HG02642 (cell line): Measurements from ENCODE around the gene FARS2.
"Not testable (repeated sequence)": the region's sequence is repeated elsewhere in the genome, so short reads cannot be mapped to it uniquely, and the experiment has no call there.

Experiments
- ATAC-seq: cut with Tn5 transposase; IDR thresholded peaks from one replicate; pipeline ENCODE4 v1.9.1; 2021; ENCODE audit warnings: mild to moderate bottlenecking; ENCODE audit not compliant: unreplicated experiment, poor library complexity

FARS2 gene

GRCh38 chr6:5645328-5646290, 384.3 kb downstream of the FARS2 start:
- no peak for ATAC-seq

- no peak for ATAC-seq
These were observed 391.3 kb downstream of the FARS2 start for GRCh38 chr6:5652406-5653137.

GRCh38 chr6:5653801-5654200, 392.5 kb downstream of the FARS2 start:
- ATAC-seq: no peak

GRCh38 chr6:5656226-5656625, 394.9 kb downstream of the FARS2 start:
- no peak for ATAC-seq

GRCh38 chr6:5656695-5657094, 395.4 kb downstream of the FARS2 start:
- not testable (repeated sequence) for ATAC-seq

GRCh38 chr6:5657684-5658430, 396.5 kb downstream of the FARS2 start:
- ATAC-seq: no peak

GRCh38 chr6:5659467-5659866, 398.2 kb downstream of the FARS2 start:
- ATAC-seq: no peak

- no peak for ATAC-seq
These were observed 399.5 kb downstream of the FARS2 start for GRCh38 chr6:5660772-5661171.

- ATAC-seq: no peak
These were observed 401.5 kb downstream of the FARS2 start for GRCh38 chr6:5662797-5663196.

- ATAC-seq: no peak
These were observed 401.9 kb downstream of the FARS2 start for GRCh38 chr6:5663259-5663658.

- ATAC-seq: no peak
These were observed 402.4 kb downstream of the FARS2 start for GRCh38 chr6:5663739-5664138.

- ATAC-seq: no peak
These were observed 402.8 kb downstream of the FARS2 start for GRCh38 chr6:5664149-5664548.

GRCh38 chr6:5665173-5665572, 403.9 kb downstream of the FARS2 start:
- ATAC-seq: no peak

GRCh38 chr6:5665667-5666066, 404.4 kb downstream of the FARS2 start:
- ATAC-seq: no peak

- ATAC-seq: no peak
These were observed 405.4 kb downstream of the FARS2 start for GRCh38 chr6:5666695-5667094.

GRCh38 chr6:5667737-5668136, 406.4 kb downstream of the FARS2 start:
- no peak for ATAC-seq

- ATAC-seq: no peak
These were observed 409.1 kb downstream of the FARS2 start for GRCh38 chr6:5670381-5670780.

GRCh38 chr6:5670811-5671561, 409.7 kb downstream of the FARS2 start:
- ATAC-seq: no peak

- no peak for ATAC-seq
These were observed 410.6 kb downstream of the FARS2 start for GRCh38 chr6:5671601-5672559.
